GM18511 (cell line): ENCODE measurements around the gene CENPL.
"Not testable (repeated sequence)": the region's sequence is repeated elsewhere in the genome, so short reads cannot be mapped to it uniquely, and the experiment has no call there.

Experiments used
- ATAC-seq: cut with Tn5 transposase; IDR thresholded peaks from one replicate; pipeline ENCODE4 v1.9.1; 2021; ENCODE audit warnings: mild to moderate bottlenecking, moderate library complexity; ENCODE audit not compliant: unreplicated experiment

Gene CENPL, protein sequence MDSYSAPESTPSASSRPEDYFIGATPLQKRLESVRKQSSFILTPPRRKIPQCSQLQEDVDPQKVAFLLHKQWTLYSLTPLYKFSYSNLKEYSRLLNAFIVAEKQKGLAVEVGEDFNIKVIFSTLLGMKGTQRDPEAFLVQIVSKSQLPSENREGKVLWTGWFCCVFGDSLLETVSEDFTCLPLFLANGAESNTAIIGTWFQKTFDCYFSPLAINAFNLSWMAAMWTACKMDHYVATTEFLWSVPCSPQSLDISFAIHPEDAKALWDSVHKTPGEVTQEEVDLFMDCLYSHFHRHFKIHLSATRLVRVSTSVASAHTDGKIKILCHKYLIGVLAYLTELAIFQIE

DNA sequence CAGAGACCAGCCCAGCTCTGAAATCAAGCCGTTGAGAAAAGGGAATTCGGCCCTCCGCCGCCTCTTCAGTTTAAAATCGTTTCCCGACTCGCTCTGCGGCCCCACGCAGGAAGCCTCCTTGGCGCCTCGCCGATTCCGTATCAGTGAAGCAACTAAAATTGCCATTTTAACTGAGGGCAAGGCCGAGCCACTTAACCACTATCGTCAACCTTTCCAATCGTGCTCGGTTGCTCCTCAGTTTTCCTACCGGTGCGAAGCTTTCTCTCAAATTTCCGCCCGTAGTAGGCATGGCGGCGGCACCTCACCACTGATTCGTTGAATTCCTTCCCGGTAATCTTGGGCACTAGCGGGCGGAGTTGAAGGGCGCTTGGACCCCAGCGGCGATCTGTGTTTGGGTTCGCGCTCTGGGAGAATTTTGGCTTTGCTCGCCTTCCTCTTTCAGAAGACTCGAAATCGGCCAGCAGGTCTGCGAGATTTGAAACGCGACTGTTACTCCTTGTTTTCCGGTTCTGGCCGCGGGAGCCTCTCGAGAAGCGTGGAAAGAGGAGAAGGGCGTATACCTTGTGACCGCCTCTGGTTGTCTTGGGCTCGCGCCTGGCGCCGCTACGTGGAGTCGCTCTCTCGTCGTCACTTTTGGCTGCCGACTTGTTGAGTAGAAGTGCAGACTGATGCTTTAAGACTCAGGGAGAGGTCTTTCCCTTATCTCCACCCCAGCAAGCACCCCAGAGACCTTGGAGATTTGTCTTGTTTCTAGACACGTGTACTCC, at the start of gene CENPL, which contains the start of gene DARS2:
TSS of gene CENPL (minus strand) at position 569 of the 767 bp plus-strand sequence. CDS start 13,584 bp downstream, outside the sequence.
TSS of gene DARS2 (plus strand) at position 359 of the 767 bp plus-strand sequence. CDS start 557 bp downstream, outside the sequence.
- ATAC-seq = peak; percentile 86

DNA sequence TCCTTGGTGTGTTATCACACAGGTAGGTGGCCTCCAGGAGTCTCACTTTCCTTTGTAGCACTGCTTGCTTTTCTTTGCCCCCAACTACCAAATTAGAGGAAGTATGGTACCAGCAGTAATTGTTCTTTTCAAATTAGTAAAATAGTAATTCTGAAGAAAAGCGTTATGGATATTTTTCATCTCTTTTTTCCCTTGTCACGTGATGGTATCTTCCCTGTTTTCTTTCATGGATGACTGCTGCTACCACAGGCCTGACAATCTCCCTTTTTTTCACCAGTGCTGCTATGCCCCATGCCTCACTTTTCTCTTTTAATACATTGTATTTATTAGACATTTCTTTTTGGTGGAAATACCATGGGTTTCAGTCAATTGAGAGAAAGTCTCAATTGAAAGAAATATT, 46.8 kb upstream of the CENPL start:
- no peak for ATAC-seq

DNA sequence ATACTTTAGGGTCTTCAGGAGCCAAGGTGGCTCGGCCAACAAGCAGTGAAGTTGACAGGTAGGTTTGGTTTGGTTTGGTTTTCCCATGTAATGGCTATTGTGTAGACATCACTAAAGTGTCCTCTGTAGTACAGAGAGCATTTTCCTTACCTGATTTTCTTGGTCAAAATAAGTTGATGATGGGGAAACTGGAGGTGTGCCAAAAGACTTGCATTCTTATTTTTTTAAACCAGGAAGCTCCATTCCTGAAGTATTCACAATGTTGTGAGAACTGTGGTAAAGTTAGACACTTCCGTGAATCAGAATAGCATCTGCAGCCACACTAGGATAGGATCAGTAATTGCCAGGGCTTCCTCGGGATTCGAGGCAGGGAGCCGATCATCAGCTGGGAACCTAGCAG, 46.4 kb upstream of the CENPL start:
- ATAC-seq = no peak

DNA sequence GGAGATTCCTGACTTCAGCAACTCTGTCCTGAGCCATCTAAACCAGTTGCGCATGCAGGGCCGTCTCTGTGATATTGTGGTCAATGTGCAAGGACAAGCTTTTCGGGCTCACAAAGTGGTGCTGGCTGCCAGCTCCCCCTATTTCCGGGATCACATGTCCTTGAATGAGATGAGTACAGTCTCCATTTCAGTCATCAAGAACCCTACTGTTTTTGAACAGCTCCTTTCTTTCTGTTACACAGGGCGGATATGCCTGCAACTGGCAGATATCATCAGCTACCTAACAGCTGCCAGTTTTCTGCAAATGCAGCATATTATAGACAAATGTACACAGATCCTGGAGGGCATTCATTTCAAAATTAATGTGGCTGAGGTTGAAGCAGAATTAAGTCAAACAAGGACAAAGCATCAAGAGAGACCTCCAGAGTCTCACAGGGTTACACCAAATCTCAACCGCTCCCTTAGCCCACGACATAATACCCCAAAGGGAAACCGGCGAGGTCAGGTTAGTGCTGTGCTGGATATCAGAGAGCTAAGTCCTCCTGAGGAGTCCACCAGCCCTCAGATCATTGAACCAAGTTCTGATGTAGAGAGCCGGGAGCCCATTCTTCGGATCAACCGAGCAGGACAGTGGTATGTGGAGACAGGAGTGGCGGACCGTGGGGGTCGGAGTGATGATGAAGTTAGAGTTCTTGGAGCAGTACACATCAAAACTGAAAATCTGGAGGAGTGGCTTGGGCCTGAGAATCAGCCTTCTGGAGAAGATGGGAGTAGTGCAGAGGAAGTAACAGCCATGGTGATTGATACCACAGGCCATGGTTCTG, 45.8 kb upstream of the CENPL start:
- peak; percentile 40 for ATAC-seq

DNA sequence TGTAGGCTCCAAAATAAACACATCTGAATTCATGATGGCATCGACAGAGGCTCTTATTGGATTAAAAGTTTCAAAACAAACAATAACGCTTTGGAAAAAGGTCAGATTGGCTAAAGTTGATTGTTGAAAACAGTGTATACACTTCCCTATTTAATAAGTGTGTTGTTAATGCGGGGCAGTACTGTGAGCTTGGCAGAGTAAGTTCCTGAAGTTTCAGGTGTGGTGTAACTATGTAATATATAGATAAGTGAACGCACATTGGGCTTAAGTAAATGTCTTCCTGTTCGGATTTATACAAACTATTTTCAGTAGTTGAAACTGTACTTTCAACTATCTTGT, 44.3 kb upstream of the CENPL start:
- no peak for ATAC-seq

DNA sequence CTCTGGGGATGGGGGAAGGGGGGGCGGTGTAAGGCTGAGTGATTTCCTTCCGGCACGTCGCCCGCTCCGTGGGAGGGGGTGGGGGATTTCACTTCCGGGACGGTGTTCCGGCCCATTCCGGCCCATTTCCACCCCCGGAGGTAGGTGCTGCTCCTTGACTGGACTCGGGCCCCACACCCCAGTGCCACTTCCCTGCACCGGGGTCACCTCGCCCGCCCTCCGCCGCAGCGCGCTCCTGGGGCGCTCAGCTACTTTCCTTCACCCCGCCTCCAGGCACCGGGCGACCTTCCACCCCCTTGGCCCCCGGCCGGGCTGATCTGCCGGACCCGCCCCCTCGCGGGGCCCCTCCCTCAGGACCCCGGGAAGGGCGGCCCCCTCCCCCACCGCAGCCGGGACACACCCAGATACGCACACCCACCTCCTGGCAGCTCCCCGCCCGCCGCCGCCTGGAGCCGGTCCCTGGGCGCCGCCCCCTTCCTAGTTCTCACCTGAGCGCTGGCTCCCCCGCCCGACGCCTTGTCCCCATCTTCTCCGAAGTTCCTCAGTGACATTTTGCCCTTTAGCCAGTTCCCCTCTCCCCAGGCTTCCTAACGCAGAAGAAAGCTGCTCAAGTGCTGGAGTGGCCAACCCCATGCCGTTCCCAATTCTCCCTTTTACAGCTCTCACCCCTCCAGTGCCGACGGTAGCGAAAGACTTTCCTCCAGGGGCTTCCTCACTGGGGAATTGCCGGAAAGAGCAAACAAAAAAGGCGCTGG, 43.8 kb upstream of the CENPL start, which contains the start of gene ZBTB37:
TSS of gene ZBTB37 (plus strand) at position 115 of the 755 bp plus-strand sequence. CDS start 1,846 bp downstream, outside the sequence.
- ATAC-seq = peak; percentile 64

DNA sequence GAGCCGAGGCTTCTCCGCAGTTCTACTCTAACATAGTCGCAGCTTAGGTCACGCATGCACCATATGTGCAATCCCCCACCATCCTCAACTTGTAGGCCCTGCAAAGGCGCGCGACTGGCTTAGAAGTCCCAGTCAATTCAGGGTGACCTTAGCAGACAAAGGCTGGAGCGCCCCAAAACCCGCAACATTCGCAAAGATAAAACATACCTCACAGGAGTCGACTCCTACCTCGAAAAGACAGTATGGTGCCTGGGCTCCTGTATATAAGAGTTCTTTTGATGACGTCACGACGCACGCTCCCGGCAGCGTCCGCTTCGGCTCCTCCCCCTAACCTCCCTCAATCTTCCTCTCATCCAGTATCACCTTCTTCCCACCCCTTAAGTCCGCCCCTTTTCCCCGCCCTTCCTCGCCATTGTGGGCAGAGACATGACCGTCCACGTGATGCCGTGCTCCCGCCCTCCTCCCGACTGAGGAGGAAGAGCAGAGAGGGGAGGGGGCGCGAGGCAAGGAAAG, 43.1 kb upstream of the CENPL start, which contains the start of gene GAS5:
TSS of gene GAS5 (minus strand) at position 237 of the 513 bp plus-strand sequence.
- ATAC-seq = peak; percentile 74

DNA sequence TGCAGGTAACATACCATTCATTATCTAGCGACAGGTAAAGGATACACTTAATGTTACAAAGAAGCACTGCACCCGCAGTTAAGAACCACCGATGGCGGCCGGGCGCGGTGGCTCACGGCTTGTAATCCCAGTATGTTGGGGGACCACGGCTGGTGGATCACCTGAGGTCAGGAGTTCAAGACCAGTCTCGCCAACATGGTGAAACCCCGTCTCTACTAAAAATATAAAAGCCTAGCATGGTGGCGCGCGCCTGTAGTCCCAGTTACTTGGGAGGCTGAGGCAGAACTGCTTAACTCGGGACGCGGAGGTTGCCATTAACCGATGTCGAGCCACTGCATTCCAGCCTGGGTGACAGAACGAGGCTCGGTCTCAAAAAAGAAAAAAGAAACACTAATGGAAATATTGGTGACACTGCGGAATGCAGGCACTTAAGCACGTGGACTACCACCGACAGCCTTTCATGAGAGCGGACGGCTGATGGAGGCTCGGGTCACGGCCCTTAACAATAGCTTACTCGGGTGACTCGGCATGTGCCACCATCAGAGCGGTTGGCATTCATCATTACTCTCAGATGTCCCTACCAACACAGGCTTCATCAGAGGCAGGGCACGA, 42.6 kb upstream of the CENPL start:
- no peak for ATAC-seq

DNA sequence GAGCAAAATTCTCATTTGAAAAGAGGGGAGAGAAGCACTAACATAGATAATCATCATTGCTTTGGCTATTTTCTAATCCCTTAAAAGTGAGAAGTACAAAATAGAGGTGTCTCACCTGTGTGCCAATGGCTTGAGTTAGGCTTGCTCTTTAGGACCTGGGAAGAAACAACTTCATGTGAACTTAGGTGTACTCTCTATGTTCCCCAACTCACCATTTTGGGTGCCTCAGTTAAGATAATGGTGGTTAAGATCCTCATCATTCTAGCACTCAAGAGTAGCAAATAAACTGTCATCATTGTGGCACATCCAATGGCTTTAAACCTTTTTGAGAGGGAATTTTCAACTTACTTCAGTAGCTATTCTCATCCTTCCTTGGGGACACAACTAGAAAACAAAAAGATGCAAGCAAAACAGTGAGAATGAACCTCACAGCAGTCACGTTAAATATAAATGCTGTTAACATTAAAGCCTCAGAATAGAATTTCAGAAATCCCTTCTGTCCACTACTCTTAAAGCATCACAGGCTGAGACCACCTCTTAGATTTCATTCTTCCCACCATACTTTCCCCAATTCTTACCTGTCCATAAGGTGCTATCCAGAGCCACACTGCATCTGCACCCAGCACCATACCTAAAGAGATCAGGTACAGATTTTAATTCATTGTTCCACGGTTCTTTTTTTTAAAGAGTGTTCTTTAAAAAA, 41.9 kb upstream of the CENPL start:
- ATAC-seq = no peak

DNA sequence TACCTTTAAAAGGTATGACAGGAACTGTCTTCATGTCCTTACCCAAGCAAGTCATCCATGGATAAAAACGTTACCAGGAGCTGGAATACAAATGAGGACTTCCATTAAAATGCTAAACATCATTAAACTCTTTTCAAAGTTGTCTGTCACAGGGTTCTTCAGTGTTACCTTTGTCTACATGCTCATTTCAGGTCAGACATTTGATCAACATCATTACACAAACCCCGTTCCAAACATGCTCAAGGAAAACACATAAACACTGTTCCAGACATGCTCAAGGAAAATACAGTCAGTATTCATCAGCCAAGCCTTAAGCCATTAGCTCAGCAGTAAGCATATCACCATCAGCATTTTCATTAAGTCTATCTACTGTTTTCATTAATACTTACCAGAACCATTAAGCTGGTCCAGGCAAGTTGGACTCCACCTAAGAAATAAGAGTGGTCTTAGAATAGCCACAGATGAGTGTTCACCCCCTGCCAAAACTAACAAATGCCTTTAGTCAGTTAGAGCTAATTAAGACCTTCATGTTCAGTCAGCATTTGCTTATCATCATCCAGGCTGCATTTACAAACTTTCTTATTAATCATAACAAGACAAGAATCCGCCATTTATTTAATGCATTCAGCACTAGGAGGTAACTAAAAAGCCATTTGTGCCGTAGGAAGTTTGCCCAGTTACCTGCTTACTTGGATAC, 40.9 kb upstream of the CENPL start:
- ATAC-seq = no peak

DNA sequence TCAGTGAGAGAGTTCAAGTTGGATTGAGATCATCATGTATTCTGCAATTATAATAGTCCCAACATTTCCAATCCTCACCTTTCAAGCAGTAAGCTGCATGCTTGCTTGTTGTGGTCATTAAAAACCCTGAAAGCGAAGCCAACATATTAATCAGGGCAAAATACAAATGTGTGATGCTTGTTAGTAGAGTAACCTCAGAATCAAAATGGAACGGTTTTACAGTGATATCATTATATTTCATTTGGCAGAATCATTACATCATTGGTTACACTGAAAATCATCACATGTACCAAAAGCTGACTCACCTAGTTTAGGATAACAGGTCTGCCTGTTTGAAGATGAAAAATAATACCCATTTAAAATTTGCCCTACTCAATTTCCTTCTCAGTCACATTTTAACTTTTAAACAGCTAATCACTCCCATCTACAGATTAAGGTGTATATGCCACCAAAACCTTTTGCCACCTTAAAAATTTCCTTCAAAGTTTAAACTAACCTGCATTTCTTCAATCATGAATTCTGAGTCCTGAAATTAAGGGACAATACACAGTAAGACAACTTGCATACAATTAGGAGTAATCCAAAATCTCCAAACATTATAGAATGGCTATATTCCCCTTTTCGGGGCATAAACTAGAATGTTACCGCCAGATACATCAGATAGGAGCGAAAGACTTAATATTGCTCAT, 39.6 kb upstream of the CENPL start:
- ATAC-seq = no peak

DNA sequence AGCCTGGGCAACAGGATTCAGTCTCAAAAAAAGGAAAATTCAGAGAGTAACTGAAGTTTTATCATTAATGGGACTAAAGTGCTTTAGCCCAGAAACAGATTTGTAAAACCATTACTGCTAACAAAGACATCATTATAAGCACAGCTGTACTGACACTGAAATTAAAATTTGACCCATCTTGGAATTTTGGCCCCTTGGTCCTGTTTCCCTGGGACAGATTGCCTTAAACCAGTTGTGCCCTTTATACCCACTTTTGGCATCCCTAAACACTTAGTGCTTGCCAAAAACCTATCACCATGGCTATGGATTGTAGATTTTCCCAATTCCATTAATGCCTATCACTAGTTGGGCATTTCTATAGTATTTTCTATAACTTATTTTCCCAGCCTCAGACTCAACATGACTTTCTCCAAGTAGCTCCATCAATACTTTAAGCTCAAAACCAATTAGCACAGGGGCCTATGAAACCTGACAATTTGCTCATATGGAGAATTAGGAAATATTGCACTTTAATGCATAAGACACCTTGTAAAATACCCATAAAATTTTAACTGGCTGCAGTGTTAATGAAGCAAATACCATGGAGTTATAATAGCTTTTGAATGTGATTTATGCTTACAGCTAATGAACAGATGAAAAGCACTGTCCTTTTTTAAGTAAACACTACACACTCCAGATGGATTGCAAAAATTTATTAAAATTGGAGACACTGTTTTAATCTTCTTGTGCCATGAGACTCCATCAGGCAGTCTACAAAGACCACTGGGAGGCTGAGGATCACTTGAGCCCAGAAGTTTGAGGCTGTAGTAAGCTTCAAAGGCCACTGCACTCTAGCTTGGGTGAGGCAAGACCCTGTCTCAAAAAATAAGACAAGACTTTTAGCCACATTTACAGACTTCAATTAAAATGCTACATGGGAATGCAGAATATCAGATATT, 38.8 kb upstream of the CENPL start:
- ATAC-seq = no peak

DNA sequence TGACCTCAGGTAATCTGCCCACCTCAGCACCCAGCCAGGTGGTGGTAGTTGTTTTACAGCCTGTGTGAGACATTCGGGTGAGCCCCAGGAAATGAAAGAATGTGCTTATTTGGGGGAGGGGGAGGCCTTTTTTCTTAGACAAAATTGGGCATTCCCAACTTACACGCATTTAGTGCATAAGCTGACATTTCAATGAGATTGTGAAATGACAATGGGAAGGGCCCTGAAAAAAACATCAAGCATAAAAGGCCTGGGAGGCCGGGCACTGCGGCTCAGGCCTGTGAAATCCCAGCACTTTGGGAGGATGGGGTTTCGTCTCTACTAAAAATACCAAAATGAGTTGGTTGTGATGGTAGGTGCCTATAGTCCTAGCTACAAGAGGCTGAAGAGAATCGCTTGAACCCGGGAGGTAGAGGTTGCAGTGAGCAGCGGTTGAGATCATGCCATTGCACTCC, 38.1 kb upstream of the CENPL start:
- no peak for ATAC-seq

DNA sequence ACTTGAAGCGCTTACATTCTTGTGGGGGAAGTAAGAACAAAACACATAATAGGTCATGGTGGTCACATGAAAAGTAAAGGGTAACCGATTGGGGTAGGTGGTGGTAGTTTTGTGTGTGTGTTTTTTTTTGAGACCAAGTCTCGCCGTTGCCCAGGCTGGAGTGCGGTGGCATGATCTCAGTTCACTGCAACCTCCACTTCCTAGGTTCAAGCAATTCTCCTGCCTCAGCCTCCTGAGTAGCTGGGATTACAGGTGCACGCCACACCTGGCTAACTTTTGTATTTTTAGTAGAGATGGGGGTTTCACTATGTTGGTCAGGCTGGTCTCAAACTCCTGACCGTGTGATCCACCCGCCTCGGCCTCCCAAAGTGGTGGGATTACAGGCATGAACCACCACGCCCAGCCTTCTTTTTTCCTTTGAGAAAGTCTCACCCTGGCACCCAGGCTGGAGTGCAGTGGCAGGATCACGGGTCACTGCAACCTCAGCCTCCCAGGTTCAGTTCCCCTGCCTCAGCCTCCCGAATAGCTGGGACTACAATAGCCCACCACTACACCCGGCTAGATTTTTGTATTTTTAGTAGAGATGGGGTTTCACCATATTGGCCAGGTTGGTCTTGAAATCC, 37.6 kb upstream of the CENPL start:
- not testable (repeated sequence) for ATAC-seq

DNA sequence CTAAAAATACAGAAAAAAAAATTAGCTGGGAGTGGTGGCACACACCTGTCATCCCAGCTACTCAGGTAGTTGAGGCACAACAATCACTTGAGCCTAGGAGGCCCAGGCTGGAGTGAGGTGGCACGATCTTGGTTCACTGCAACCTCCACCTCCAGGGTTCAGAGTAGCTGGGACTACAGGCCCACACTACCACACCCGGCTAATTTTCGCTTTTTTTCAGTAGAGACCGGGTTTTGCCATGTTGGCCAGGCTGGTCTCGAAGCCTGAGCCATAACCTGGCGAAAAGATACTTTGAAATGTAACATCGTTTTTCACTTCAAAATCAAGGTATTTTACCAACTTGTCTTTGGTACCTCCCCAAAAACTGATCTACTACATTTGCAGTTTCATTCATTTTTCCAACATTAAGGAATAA, 37.1 kb upstream of the CENPL start:
- no peak for ATAC-seq

DNA sequence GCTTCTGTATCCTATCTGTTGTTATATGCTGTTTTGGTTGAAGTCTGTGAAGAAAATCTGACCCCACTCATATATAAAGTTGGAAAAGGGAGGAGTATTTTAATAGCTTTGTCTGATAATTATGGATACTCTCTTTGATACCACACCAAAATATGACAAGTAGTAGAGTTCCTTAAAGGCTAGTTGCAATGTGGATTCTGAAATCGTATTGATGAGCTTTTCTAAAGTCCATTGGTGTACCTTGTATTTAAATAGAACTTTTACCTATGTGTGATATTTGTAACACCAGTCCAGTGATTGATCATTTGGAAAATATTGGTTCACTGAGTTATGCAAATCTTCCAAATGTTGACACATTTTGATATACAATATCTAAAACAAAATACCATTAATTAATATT, 35.4 kb upstream of the CENPL start:
- ATAC-seq = no peak
